ENCODE measurements around the gene CRYAB. TPM values are rescaled to one million over a fixed set of nuclear protein-coding genes. Genes with fewer than 3 reads are reported as not detected.

Gene CRYAB
- total RNA-seq, 1 donor from 2014 or later = 6,704 TPM

GRCh38 chr11:111918390-111919256 lies 7.1 kb upstream of the CRYAB start, which contains the start of gene C11orf52:
Gene C11orf52, plus strand, starts transcription at chr11:111918913. Its CDS starts 60 bp downstream, at chr11:111918973.
- no peak for DNase-seq
- TF ChIP-seq CTCF (IDR thresholded peaks at IDR 0.05; ENCODE audit: borderline replicate concordance) = no peak
- Histone ChIP-seq H3K27me3 (ENCODE audit: low read depth) (peaks cover 3% of the 10 kb centered on the region), H3K4me1 (peaks cover 65% of the 10 kb centered on the region), H3K36me3 (no peaks in the 10 kb centered on the region), H3K4me3 (peak within 1 kb of the TSS; percentile 28), H3K9me3 (replicated peaks) (no peaks in the 10 kb centered on the region), H3K27ac (replicated peaks) (peak within 1 kb of the TSS; percentile 75)
- intact Hi-C loops (cut with micrococcal nuclease) = no loop called here

- Histone ChIP-seq H3K4me3 (no peak overlapping the region), H3K27me3 (ENCODE audit: low read depth) (peaks cover 8% of the 10 kb centered on the region), H3K36me3 (no peaks in the 10 kb centered on the region), H3K4me1 (peaks cover 62% of the 10 kb centered on the region), H3K27ac (replicated peaks) (peak overlapping the region; percentile 75), H3K9me3 (replicated peaks) (no peaks in the 10 kb centered on the region)
- intact Hi-C loops (cut with micrococcal nuclease) = no loop called here
- no peak for TF ChIP-seq CTCF (IDR thresholded peaks at IDR 0.05; ENCODE audit: borderline replicate concordance)
- DNase-seq = no peak
Observed at GRCh38 chr11:111917788-111918187, 6.2 kb upstream of the CRYAB start.

- intact Hi-C loops (cut with micrococcal nuclease) = no loop called here
- no peak for TF ChIP-seq CTCF (IDR thresholded peaks at IDR 0.05; ENCODE audit: borderline replicate concordance)
Observed at GRCh38 chr11:111917312-111917711, 5.7 kb upstream of the CRYAB start.

GRCh38 chr11:111916768-111917167 lies 5.2 kb upstream of the CRYAB start:
- Histone ChIP-seq H3K9me3 (replicated peaks) (no peaks in the 10 kb centered on the region), H3K27me3 (ENCODE audit: low read depth) (peaks cover 15% of the 10 kb centered on the region), H3K4me1 (peaks cover 59% of the 10 kb centered on the region), H3K27ac (replicated peaks) (peak overlapping the region; percentile 19), H3K36me3 (no peaks in the 10 kb centered on the region), H3K4me3 (no peak overlapping the region)
- no peak for TF ChIP-seq CTCF (IDR thresholded peaks at IDR 0.05; ENCODE audit: borderline replicate concordance)
- intact Hi-C loops (cut with micrococcal nuclease) = no loop called here
- DNase-seq = no peak

More at GRCh38 chr11:111917312-111917711, 5.7 kb upstream of the CRYAB start:
- Histone ChIP-seq H3K27me3 (ENCODE audit: low read depth) (peaks cover 12% of the 10 kb centered on the region), H3K4me1 (peaks cover 62% of the 10 kb centered on the region), H3K36me3 (no peaks in the 10 kb centered on the region), H3K9me3 (replicated peaks) (no peaks in the 10 kb centered on the region), H3K27ac (replicated peaks) (no peak overlapping the region), H3K4me3 (no peak overlapping the region)
- DNase-seq = no peak

GRCh38 chr11:111913997-111914396 lies 2.4 kb upstream of the CRYAB start:
- Histone ChIP-seq H3K9me3 (replicated peaks) (no peaks in the 10 kb centered on the region), H3K36me3 (peaks cover 17% of the 10 kb centered on the region), H3K27me3 (ENCODE audit: low read depth) (peaks cover 15% of the 10 kb centered on the region), H3K27ac (replicated peaks) (peak overlapping the region; percentile 99), H3K4me3 (peak overlapping the region; percentile 77), H3K4me1 (peaks cover 65% of the 10 kb centered on the region)
- no peak for DNase-seq
- TF ChIP-seq CTCF (IDR thresholded peaks at IDR 0.05; ENCODE audit: borderline replicate concordance) = no peak
- intact Hi-C loops (cut with micrococcal nuclease) = no loop called here
